Measurements from ENCODE around the gene ZNF425. TPM values are rescaled to one million over a fixed set of nuclear protein-coding genes. Genes with fewer than 3 reads are reported as not detected.

The ZNF425 gene
- total RNA-seq, 1 donor from 2014 or later, result 6.5 TPM

GRCh38 chr7:149166630-149167352 lies 40.7 kb upstream of the ZNF425 start:
- no peak overlapping the region for H3K27ac Mint-ChIP-seq (ENCODE audit: unreplicated experiment)
- no peak for TF ChIP-seq CTCF (IDR thresholded peaks at IDR 0.05; ENCODE audit: partially characterized antibody, unreplicated experiment)
- H3K36me3 Mint-ChIP-seq (ENCODE audit: unreplicated experiment), result no peaks in the 10 kb centered on the region
- no peak for DNase-seq
- no peak overlapping the region for H3K4me3 Mint-ChIP-seq (ENCODE audit: unreplicated experiment)
- H3K9me3 Mint-ChIP-seq (ENCODE audit: unreplicated experiment), result no peaks in the 10 kb centered on the region
- no peaks in the 10 kb centered on the region for H3K4me1 Mint-ChIP-seq (ENCODE audit: low read depth, unreplicated experiment)
- H3K27me3 Mint-ChIP-seq (ENCODE audit: unreplicated experiment), result no peaks in the 10 kb centered on the region

GRCh38 chr7:149166142-149166541 lies 40.0 kb upstream of the ZNF425 start:
- H3K36me3 Mint-ChIP-seq (ENCODE audit: unreplicated experiment), result no peaks in the 10 kb centered on the region
- H3K4me1 Mint-ChIP-seq (ENCODE audit: low read depth, unreplicated experiment), result no peaks in the 10 kb centered on the region
- H3K27ac Mint-ChIP-seq (ENCODE audit: unreplicated experiment), result no peak overlapping the region
- H3K4me3 Mint-ChIP-seq (ENCODE audit: unreplicated experiment), result no peak overlapping the region
- no peaks in the 10 kb centered on the region for H3K27me3 Mint-ChIP-seq (ENCODE audit: unreplicated experiment)
- TF ChIP-seq CTCF (IDR thresholded peaks at IDR 0.05; ENCODE audit: partially characterized antibody, unreplicated experiment), result no peak
- H3K9me3 Mint-ChIP-seq (ENCODE audit: unreplicated experiment), result no peaks in the 10 kb centered on the region
- DNase-seq, result no peak

GRCh38 chr7:149161241-149161848 lies 35.2 kb upstream of the ZNF425 start:
- no peak for DNase-seq
- H3K27me3 Mint-ChIP-seq (ENCODE audit: unreplicated experiment), result no peaks in the 10 kb centered on the region
- H3K4me1 Mint-ChIP-seq (ENCODE audit: low read depth, unreplicated experiment), result no peaks in the 10 kb centered on the region
- H3K27ac Mint-ChIP-seq (ENCODE audit: unreplicated experiment), result no peak overlapping the region
- H3K4me3 Mint-ChIP-seq (ENCODE audit: unreplicated experiment), result no peak overlapping the region
- H3K36me3 Mint-ChIP-seq (ENCODE audit: unreplicated experiment), result peaks cover 5% of the 10 kb centered on the region
- no peak for TF ChIP-seq CTCF (IDR thresholded peaks at IDR 0.05; ENCODE audit: partially characterized antibody, unreplicated experiment)
- no peaks in the 10 kb centered on the region for H3K9me3 Mint-ChIP-seq (ENCODE audit: unreplicated experiment)

- H3K27me3 Mint-ChIP-seq (ENCODE audit: unreplicated experiment), result no peaks in the 10 kb centered on the region
- H3K4me3 Mint-ChIP-seq (ENCODE audit: unreplicated experiment), result no peak overlapping the region
- TF ChIP-seq CTCF (IDR thresholded peaks at IDR 0.05; ENCODE audit: partially characterized antibody, unreplicated experiment), result no peak
- H3K4me1 Mint-ChIP-seq (ENCODE audit: low read depth, unreplicated experiment), result no peaks in the 10 kb centered on the region
- no peak for DNase-seq
- no peak overlapping the region for H3K27ac Mint-ChIP-seq (ENCODE audit: unreplicated experiment)
- H3K36me3 Mint-ChIP-seq (ENCODE audit: unreplicated experiment), result peaks cover 5% of the 10 kb centered on the region
- no peaks in the 10 kb centered on the region for H3K9me3 Mint-ChIP-seq (ENCODE audit: unreplicated experiment)
These were observed 30.8 kb upstream of the ZNF425 start for GRCh38 chr7:149156898-149157297.

GRCh38 chr7:149154056-149154455 lies 27.9 kb upstream of the ZNF425 start:
- Mint-ChIP-seq H3K36me3 (ENCODE audit: unreplicated experiment) (peaks cover 5% of the 10 kb centered on the region), H3K27ac (ENCODE audit: unreplicated experiment) (no peak overlapping the region), H3K4me3 (ENCODE audit: unreplicated experiment) (no peak overlapping the region), H3K9me3 (ENCODE audit: unreplicated experiment) (no peaks in the 10 kb centered on the region), H3K4me1 (ENCODE audit: low read depth, unreplicated experiment) (peaks cover 5% of the 10 kb centered on the region), H3K27me3 (ENCODE audit: unreplicated experiment) (no peaks in the 10 kb centered on the region)
- no peak for TF ChIP-seq CTCF (IDR thresholded peaks at IDR 0.05; ENCODE audit: partially characterized antibody, unreplicated experiment)
- no peak for DNase-seq

All from glutamatergic neuron (in vitro differentiated cells).